Neuronal stem cell (in vitro differentiated cells): ENCODE measurements around the gene TMEM45B.
"Not testable (repeated sequence)": the region's sequence is repeated elsewhere in the genome, so short reads cannot be mapped to it uniquely, and the experiment has no call there.

ENCODE experiments used
- DNase-seq: peaks from one replicate; pipeline ENCODE4 v3.0.0-alpha.2; 2013; ENCODE audit warnings: low spot score
- H2AFZ ChIP-seq: one replicate; pipeline ENCODE4 v1.6.1; 2013; ENCODE audit warnings: mild to moderate bottlenecking, low read length, inconsistent platforms
- H2AK5ac ChIP-seq: 2 replicates; pipeline ENCODE4 v1.6.1; 2013; ENCODE audit warnings: low read depth, mild to moderate bottlenecking, inconsistent platforms, low read length, moderate library complexity, mixed read lengths
- H2BK120ac ChIP-seq: 2 replicates; pipeline ENCODE4 v1.6.1; 2013; ENCODE audit warnings: low read depth, mild to moderate bottlenecking, inconsistent platforms, low read length, moderate library complexity, mixed read lengths
- H2BK12ac ChIP-seq: one replicate; pipeline ENCODE4 v1.6.1; 2013; ENCODE audit warnings: low read length, inconsistent platforms
- H2BK15ac ChIP-seq: 2 replicates; pipeline ENCODE4 v1.6.1; 2013; ENCODE audit warnings: mild to moderate bottlenecking, low read length, inconsistent platforms, mixed read lengths
- H2BK5ac ChIP-seq: one replicate; pipeline ENCODE4 v1.6.1; 2013; ENCODE audit warnings: inconsistent platforms, mild to moderate bottlenecking, low read length, moderate library complexity
- H3K14ac ChIP-seq: one replicate; pipeline ENCODE4 v1.6.1; 2013; ENCODE audit warnings: low read length, inconsistent platforms
- H3K18ac ChIP-seq: 2 replicates; pipeline ENCODE4 v1.6.1; 2013; ENCODE audit warnings: low read length, inconsistent platforms
- H3K23ac ChIP-seq: 2 replicates; pipeline ENCODE4 v1.6.1; 2013; ENCODE audit warnings: low read depth, mild to moderate bottlenecking, mixed read lengths, low read length, inconsistent platforms; ENCODE audit not compliant: poor library complexity
- H3K27ac ChIP-seq: replicated peaks from 3 replicates; pipeline ENCODE4 v1.5.1; 2013; ENCODE audit warnings: low read length, inconsistent platforms
- H3K27me3 ChIP-seq, 3 experiments: 2 replicates each; pipeline ENCODE4 v1.6.1; 2013; ENCODE audit warnings: low read length in 3 of 3, mild to moderate bottlenecking in 2 of 3, inconsistent platforms in 1 of 3, low read depth in 1 of 3, mixed read lengths in 1 of 3, moderate library complexity in 1 of 3; ENCODE audit not compliant: control insufficient read depth in 3 of 3, insufficient read depth in 3 of 3
- H3K36me3 ChIP-seq, 2 donors: replicated peaks in 1 of 2; 2 replicates each; pipeline ENCODE4 v1.6.1; 2013; ENCODE audit warnings: low read length in 2 of 2; ENCODE audit not compliant: control insufficient read depth in 2 of 2, insufficient read depth in 2 of 2
- H3K4ac ChIP-seq: 2 replicates; pipeline ENCODE4 v1.6.1; 2013; ENCODE audit warnings: inconsistent platforms, mild to moderate bottlenecking, low read length, moderate library complexity
- H3K4me1 ChIP-seq, 2 donors: 1 replicate in 1 of 2; 2 replicates in 1 of 2; pipeline ENCODE4 v1.6.1; 2013; ENCODE audit warnings: low read length in 2 of 2, low read depth in 1 of 2; ENCODE audit not compliant: control insufficient read depth in 2 of 2, insufficient read depth in 1 of 2
- H3K4me2 ChIP-seq: one replicate; pipeline ENCODE4 v1.6.1; 2013; ENCODE audit warnings: mild to moderate bottlenecking, low read length, inconsistent platforms; ENCODE audit not compliant: insufficient read depth, poor library complexity, severe bottlenecking
- H3K4me3 ChIP-seq, 2 donors: 2 replicates each; pipeline ENCODE4 v1.5.1; 2013; ENCODE audit warnings: low read length in 2 of 2, mild to moderate bottlenecking in 2 of 2, inconsistent platforms in 1 of 2, moderate library complexity in 1 of 2
- H3K79me1 ChIP-seq: one replicate; pipeline ENCODE4 v1.6.1; 2013; ENCODE audit warnings: low read depth, mild to moderate bottlenecking, inconsistent platforms, low read length, moderate library complexity
- H3K9ac ChIP-seq: one replicate; pipeline ENCODE4 v1.6.1; 2013; ENCODE audit warnings: mild to moderate bottlenecking, low read depth, low read length, inconsistent platforms; ENCODE audit not compliant: poor library complexity
- H3K9me3 ChIP-seq, 2 donors: replicated peaks in 1 of 2; 2 replicates each; pipeline versions ENCODE3 to v1.6.1; 2013; ENCODE audit warnings: low read length in 2 of 2, mild to moderate bottlenecking in 2 of 2, inconsistent platforms in 1 of 2, low read depth in 1 of 2, mixed read lengths in 1 of 2, moderate library complexity in 1 of 2; ENCODE audit not compliant: control insufficient read depth in 2 of 2, insufficient read depth in 1 of 2
- H4K8ac ChIP-seq: one replicate; pipeline ENCODE4 v1.6.1; 2013; ENCODE audit warnings: low read depth, mild to moderate bottlenecking, inconsistent platforms, low read length, moderate library complexity
- H4K91ac ChIP-seq: one replicate; pipeline ENCODE4 v1.6.1; 2013; ENCODE audit warnings: low read length, low read depth, mild to moderate bottlenecking, inconsistent platforms; ENCODE audit not compliant: poor library complexity
- WGBS, 2 donors: extraction: QIAGEN DNeasy Blood & Tissue Kit; methylation state at CpG; one replicate each; pipeline ENCODE4 v1.1.7; 2013; ENCODE audit warnings: missing lambda C conversion rate in 2 of 2, mixed read lengths in 1 of 2; ENCODE audit not compliant: insufficient read length in 2 of 2, insufficient replicate concordance in 1 of 2; ENCODE audit errors: extremely low coverage in 2 of 2; 5-methylcytosine and 5-hydroxymethylcytosine counted together

The TMEM45B gene

GRCh38 chr11:129795089-129795488 lies 20.6 kb upstream of the TMEM45B start:
- no CpG with 5 or more reads among the region's 2 CpGs for WGBS, 2 donors
- H2AFZ ChIP-seq: no peak overlapping the region
- no peaks in the 10 kb centered on the region for H3K36me3 ChIP-seq
- H3K14ac ChIP-seq: no peak overlapping the region
- H3K4me1 ChIP-seq: no peaks in the 10 kb centered on the region
- H2BK5ac ChIP-seq: no peak overlapping the region
- no peak overlapping the region for H2BK120ac ChIP-seq
- no peaks in the 10 kb centered on the region for H3K79me1 ChIP-seq
- H3K27ac ChIP-seq: no peak overlapping the region
- no peak overlapping the region for H2BK12ac ChIP-seq
- H3K4me3 ChIP-seq: no peak overlapping the region
- H3K4ac ChIP-seq: no peak overlapping the region
- H3K23ac ChIP-seq: no peak overlapping the region
- no peak overlapping the region for H3K4me2 ChIP-seq
- H3K9ac ChIP-seq: no peak overlapping the region
- DNase-seq: no peak
- H4K91ac ChIP-seq: no peak overlapping the region
- no peak overlapping the region for H4K8ac ChIP-seq
- no peak overlapping the region for H2AK5ac ChIP-seq
- H2BK15ac ChIP-seq: no peak overlapping the region
- H3K18ac ChIP-seq: no peak overlapping the region
- H3K27me3 ChIP-seq: peaks cover 0 to 5% (median 0%) of the 10 kb centered on the region in 3 experiments
- peaks cover 4 to 5% of the 10 kb centered on the region in 2 donors for H3K9me3 ChIP-seq

GRCh38 chr11:129798212-129798611 lies 17.4 kb upstream of the TMEM45B start:
- H3K4me3 ChIP-seq: no peak overlapping the region
- no peak overlapping the region for H2BK12ac ChIP-seq
- H3K4me2 ChIP-seq: no peak overlapping the region
- H4K8ac ChIP-seq: no peak overlapping the region
- H3K4ac ChIP-seq: no peak overlapping the region
- no peak for DNase-seq
- H3K9ac ChIP-seq: no peak overlapping the region
- H3K23ac ChIP-seq: no peak overlapping the region
- no peak overlapping the region for H3K27ac ChIP-seq
- no peak overlapping the region for H3K18ac ChIP-seq
- no peaks in the 10 kb centered on the region for H3K4me1 ChIP-seq
- H2BK120ac ChIP-seq: no peak overlapping the region
- no peaks in the 10 kb centered on the region for H3K36me3 ChIP-seq
- peaks cover 0 to 1% (median 0%) of the 10 kb centered on the region in 3 experiments for H3K27me3 ChIP-seq
- no peak overlapping the region for H2BK15ac ChIP-seq
- no peak overlapping the region for H2AFZ ChIP-seq
- no CpG with 5 or more reads among the region's 2 CpGs for WGBS, 2 donors
- no peaks in the 10 kb centered on the region for H3K79me1 ChIP-seq
- no peak overlapping the region for H4K91ac ChIP-seq
- no peak overlapping the region for H3K14ac ChIP-seq
- H3K9me3 ChIP-seq: peaks cover 4 to 5% of the 10 kb centered on the region in 2 donors
- no peak overlapping the region for H2AK5ac ChIP-seq
- peak overlapping the region; percentile 22 for H2BK5ac ChIP-seq

- H3K18ac ChIP-seq, DNase-seq, H2BK120ac ChIP-seq, H3K9ac ChIP-seq, H2BK15ac ChIP-seq, H2AFZ ChIP-seq, H3K27me3 ChIP-seq, H3K4me1 ChIP-seq, H3K14ac ChIP-seq, H3K9me3 ChIP-seq, H4K91ac ChIP-seq, H3K4ac ChIP-seq, H2AK5ac ChIP-seq, H3K4me3 ChIP-seq, H3K79me1 ChIP-seq, H3K27ac ChIP-seq, H3K4me2 ChIP-seq, H4K8ac ChIP-seq, H2BK5ac ChIP-seq, H3K36me3 ChIP-seq, H3K23ac ChIP-seq, H2BK12ac ChIP-seq: not testable (repeated sequence)
- no CpG with 5 or more reads among the region's 1 CpG for WGBS, 2 donors
Observed at GRCh38 chr11:129800162-129800561, 15.5 kb upstream of the TMEM45B start.

- H3K27me3 ChIP-seq: peaks cover 0 to 3% (median 0%) of the 10 kb centered on the region in 3 experiments
- no peak overlapping the region for H2BK15ac ChIP-seq
- no peak overlapping the region for H3K4ac ChIP-seq
- no peak overlapping the region for H2AFZ ChIP-seq
- H2BK5ac ChIP-seq: no peak overlapping the region
- no peak overlapping the region for H3K4me2 ChIP-seq
- no peaks in the 10 kb centered on the region for H3K36me3 ChIP-seq
- peaks cover under 1 to 5% of the 10 kb centered on the region in 2 donors for H3K9me3 ChIP-seq
- H3K23ac ChIP-seq: no peak overlapping the region
- no peak overlapping the region for H4K91ac ChIP-seq
- H3K4me1 ChIP-seq: no peaks in the 10 kb centered on the region
- no peaks in the 10 kb centered on the region for H3K79me1 ChIP-seq
- no peak overlapping the region for H4K8ac ChIP-seq
- no peak overlapping the region for H3K27ac ChIP-seq
- no peak overlapping the region for H2BK12ac ChIP-seq
- H2BK120ac ChIP-seq: no peak overlapping the region
- H3K9ac ChIP-seq: no peak overlapping the region
- no peak overlapping the region for H3K4me3 ChIP-seq
- no peak for DNase-seq
- H2AK5ac ChIP-seq: no peak overlapping the region
- H3K14ac ChIP-seq: no peak overlapping the region
- H3K18ac ChIP-seq: no peak overlapping the region
Observed at GRCh38 chr11:129800655-129801054, 15.0 kb upstream of the TMEM45B start.
